Measurements from ENCODE around the gene AFG1L.

AFG1L gene

DNA sequence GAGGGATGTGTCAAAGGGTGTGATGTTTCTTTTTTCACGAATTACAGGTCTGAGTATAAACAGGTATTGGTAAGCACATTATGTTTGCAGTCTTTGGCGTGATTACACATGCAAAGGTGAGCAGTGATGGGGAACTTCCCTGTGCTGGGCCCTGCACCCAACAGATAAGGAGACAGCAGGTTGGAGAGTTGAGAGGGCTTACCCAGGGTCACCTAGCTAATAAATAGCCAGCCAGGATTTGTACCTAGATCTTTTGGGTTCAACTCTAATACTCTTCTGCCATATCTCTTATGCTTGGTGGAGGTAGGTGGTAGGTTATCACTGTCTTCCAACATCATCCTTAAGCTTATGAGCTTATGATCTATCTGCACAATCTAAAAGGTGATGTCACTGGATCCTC is 46.5 kb downstream of the AFG1L start:
- no peak for TF ChIP-seq SPI1 (IDR thresholded peaks at IDR 0.05; ENCODE audit: borderline replicate concordance, low read depth)
- no peak for TF ChIP-seq GABPA (IDR thresholded peaks at IDR 0.05; ENCODE audit: low read depth)
- no peak for TF ChIP-seq REST (IDR thresholded peaks at IDR 0.05; ENCODE audit: insufficient replicate concordance, low read depth)
- TF ChIP-seq, protein P1, sequence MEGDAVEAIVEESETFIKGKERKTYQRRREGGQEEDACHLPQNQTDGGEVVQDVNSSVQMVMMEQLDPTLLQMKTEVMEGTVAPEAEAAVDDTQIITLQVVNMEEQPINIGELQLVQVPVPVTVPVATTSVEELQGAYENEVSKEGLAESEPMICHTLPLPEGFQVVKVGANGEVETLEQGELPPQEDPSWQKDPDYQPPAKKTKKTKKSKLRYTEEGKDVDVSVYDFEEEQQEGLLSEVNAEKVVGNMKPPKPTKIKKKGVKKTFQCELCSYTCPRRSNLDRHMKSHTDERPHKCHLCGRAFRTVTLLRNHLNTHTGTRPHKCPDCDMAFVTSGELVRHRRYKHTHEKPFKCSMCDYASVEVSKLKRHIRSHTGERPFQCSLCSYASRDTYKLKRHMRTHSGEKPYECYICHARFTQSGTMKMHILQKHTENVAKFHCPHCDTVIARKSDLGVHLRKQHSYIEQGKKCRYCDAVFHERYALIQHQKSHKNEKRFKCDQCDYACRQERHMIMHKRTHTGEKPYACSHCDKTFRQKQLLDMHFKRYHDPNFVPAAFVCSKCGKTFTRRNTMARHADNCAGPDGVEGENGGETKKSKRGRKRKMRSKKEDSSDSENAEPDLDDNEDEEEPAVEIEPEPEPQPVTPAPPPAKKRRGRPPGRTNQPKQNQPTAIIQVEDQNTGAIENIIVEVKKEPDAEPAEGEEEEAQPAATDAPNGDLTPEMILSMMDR (IDR thresholded peaks at IDR 0.05; ENCODE audit: insufficient read depth, low read length), result no peak
- TF ChIP-seq POLR2AphosphoS5 (IDR thresholded peaks at IDR 0.05; ENCODE audit: low read depth), result no peak
- no peaks in the 10 kb centered on the region for H3K27me3 ChIP-seq (ENCODE audit: insufficient read depth, poor library complexity, severe bottlenecking)
- no peak overlapping the region for H3K27ac ChIP-seq (replicated peaks)
- H3K4me3 ChIP-seq (replicated peaks; ENCODE audit: insufficient read depth, low read length), result no peak overlapping the region
- no peak for DNase-seq (ENCODE audit: low read depth in 1 of 2, low spot score in 1 of 2)

DNA sequence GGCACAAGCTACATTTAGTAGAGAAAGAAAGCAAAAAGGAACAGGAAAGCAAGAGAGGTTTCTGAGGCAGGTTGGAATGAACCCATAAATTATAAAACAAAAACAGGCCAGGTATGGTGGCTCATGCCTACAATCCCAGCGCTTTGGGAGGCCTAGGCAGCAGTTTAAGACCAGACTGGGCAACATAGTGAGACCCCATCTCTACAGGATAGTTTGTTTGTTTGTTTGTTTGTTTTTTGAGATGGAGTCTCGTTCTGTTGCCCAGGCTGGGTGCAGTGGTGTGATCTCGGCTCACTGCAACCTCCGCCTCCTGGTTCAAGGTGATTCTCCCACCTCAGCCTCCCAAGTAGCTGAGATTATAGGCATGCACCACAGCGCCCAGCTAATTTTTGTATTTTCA is 49.0 kb downstream of the AFG1L start:
- TF ChIP-seq, protein P1 (IDR thresholded peaks at IDR 0.05; ENCODE audit: insufficient read depth, low read length), result no peak
- no peak for TF ChIP-seq REST (IDR thresholded peaks at IDR 0.05; ENCODE audit: insufficient replicate concordance, low read depth)
- TF ChIP-seq SPI1 (IDR thresholded peaks at IDR 0.05; ENCODE audit: borderline replicate concordance, low read depth), result no peak
- TF ChIP-seq POLR2AphosphoS5 (IDR thresholded peaks at IDR 0.05; ENCODE audit: low read depth), result no peak
- TF ChIP-seq GABPA (IDR thresholded peaks at IDR 0.05; ENCODE audit: low read depth), result no peak
- Histone ChIP-seq H3K4me3 (replicated peaks; ENCODE audit: insufficient read depth, low read length) (no peak overlapping the region), H3K27ac (replicated peaks) (no peak overlapping the region), H3K27me3 (ENCODE audit: insufficient read depth, poor library complexity, severe bottlenecking) (no peaks in the 10 kb centered on the region)
- no peak for DNase-seq (ENCODE audit: low read depth in 1 of 2, low spot score in 1 of 2)

- no peak for TF ChIP-seq REST (IDR thresholded peaks at IDR 0.05; ENCODE audit: insufficient replicate concordance, low read depth)
- TF ChIP-seq, protein P1 (IDR thresholded peaks at IDR 0.05; ENCODE audit: insufficient read depth, low read length), result no peak
- TF ChIP-seq POLR2AphosphoS5 (IDR thresholded peaks at IDR 0.05; ENCODE audit: low read depth), result no peak
- TF ChIP-seq SPI1 (IDR thresholded peaks at IDR 0.05; ENCODE audit: borderline replicate concordance, low read depth), result no peak
- TF ChIP-seq GABPA (IDR thresholded peaks at IDR 0.05; ENCODE audit: low read depth), result no peak
- no peak overlapping the region for H3K27ac ChIP-seq (replicated peaks)
- H3K4me3 ChIP-seq (replicated peaks; ENCODE audit: insufficient read depth, low read length), result no peak overlapping the region
- H3K27me3 ChIP-seq (ENCODE audit: insufficient read depth, poor library complexity, severe bottlenecking), result no peaks in the 10 kb centered on the region
- DNase-seq (ENCODE audit: low read depth in 1 of 2, low spot score in 1 of 2), result no peak
Observed at GRCh38 chr6:108348655-108349349, 53.9 kb downstream of the AFG1L start.

Data from HL-60 (cell line).